Natural killer cell (primary cell): ENCODE results near the gene CARD19. TPM values are rescaled to one million over a fixed set of nuclear protein-coding genes. Genes with fewer than 3 reads are reported as not detected.
A peak's percentile ranks its signal among the peaks of the same experiment; 100 is the strongest.

Experiments
- ATAC-seq, 3 donors: fragments of 150-1000 bp in 2 of 3; fragments of 200-7000 bp in 1 of 3; cut with Tn5 transposase; 1 replicate in 1 of 3; 2 replicates in 2 of 3; pipeline ENCODE4 v1.10.0; 2021; ENCODE audit warnings: mild to moderate bottlenecking in 2 of 3, moderate library complexity in 2 of 3
- DNase-seq, 2 donors: peaks; one replicate each; pipeline versions ENCODE4 v3.0.0 to v3.0.0-alpha.2; 2013 to 2021; ENCODE audit warnings: mixed read lengths in 1 of 2
- H3K27ac ChIP-seq: one replicate; pipeline ENCODE4 v1.5.1; 2013; ENCODE audit warnings: mild to moderate bottlenecking, low read length
- H3K27me3 ChIP-seq: one replicate; pipeline ENCODE4 v1.6.1; 2013; ENCODE audit warnings: low read length; ENCODE audit not compliant: control insufficient read depth, insufficient read depth
- H3K36me3 ChIP-seq: one replicate; pipeline ENCODE4 v1.6.1; 2013; ENCODE audit warnings: low read length; ENCODE audit not compliant: control insufficient read depth, insufficient read depth
- H3K4me1 ChIP-seq: one replicate; pipeline ENCODE4 v1.6.1; 2013; ENCODE audit warnings: low read length; ENCODE audit not compliant: control insufficient read depth, insufficient read depth
- H3K4me3 ChIP-seq: one replicate; pipeline ENCODE4 v1.5.1; 2013; ENCODE audit warnings: low read length
- H3K9me3 ChIP-seq: one replicate; pipeline ENCODE4 v1.6.1; 2013; ENCODE audit warnings: low read length; ENCODE audit not compliant: control insufficient read depth, insufficient read depth
- H3K27ac Mint-ChIP-seq, 2 donors: one replicate each; pipeline ENCODE4 v1.8.0; 2022; ENCODE audit warnings: mild to moderate bottlenecking in 2 of 2, mixed read lengths in 2 of 2, moderate library complexity in 1 of 2
- H3K27me3 Mint-ChIP-seq, 2 donors: one replicate each; pipeline ENCODE4 v1.8.0; 2022; ENCODE audit warnings: low read depth in 2 of 2, mixed read lengths in 2 of 2
- H3K36me3 Mint-ChIP-seq: one replicate; pipeline ENCODE4 v1.8.0; 2022; ENCODE audit warnings: mixed read lengths
- H3K4me1 Mint-ChIP-seq, 2 donors: one replicate each; pipeline ENCODE4 v1.8.0; 2022; ENCODE audit warnings: mixed read lengths in 2 of 2
- H3K4me3 Mint-ChIP-seq: one replicate; pipeline ENCODE4 v1.8.0; 2022; ENCODE audit warnings: mild to moderate bottlenecking, moderate library complexity, mixed read lengths
- H3K9me3 Mint-ChIP-seq, 2 donors: one replicate each; pipeline ENCODE4 v1.8.0; 2022; ENCODE audit warnings: mixed read lengths in 2 of 2
- WGBS: methylation state at CpG from one replicate; pipeline ENCODE4 v1.1.7; 2013; ENCODE audit warnings: missing lambda C conversion rate; ENCODE audit not compliant: insufficient coverage; 5-methylcytosine and 5-hydroxymethylcytosine counted together
- intact Hi-C: fragments of 100-400 bp; cut with micrococcal nuclease; formaldehyde crosslinking; loops from one replicate; pipeline ENCODE4 v1.14.2; 2022
- total RNA-seq, 4 donors: library from RNA; stranded (reverse); fragments of 120-200 nt in 1 of 4; gene quantifications; one replicate each; pipeline versions ENCODE4 v1.2.3 to v1.2.4, GENCODE V29; 2013 to 2022
- TF ChIP-seq, protein P1 (sequence below): fragments of 200-600 bp; IDR thresholded peaks from one replicate; pipeline ENCODE4 v1.8.0; 2022; ENCODE audit warnings: antibody characterized with exemption

CARD19 gene
- total RNA-seq, 3 donors from 2014 or later (not counting 1 experiment from before 2014, with no cell fraction given), result 30.7 to 49.1 (median 42.6) TPM

DNA sequence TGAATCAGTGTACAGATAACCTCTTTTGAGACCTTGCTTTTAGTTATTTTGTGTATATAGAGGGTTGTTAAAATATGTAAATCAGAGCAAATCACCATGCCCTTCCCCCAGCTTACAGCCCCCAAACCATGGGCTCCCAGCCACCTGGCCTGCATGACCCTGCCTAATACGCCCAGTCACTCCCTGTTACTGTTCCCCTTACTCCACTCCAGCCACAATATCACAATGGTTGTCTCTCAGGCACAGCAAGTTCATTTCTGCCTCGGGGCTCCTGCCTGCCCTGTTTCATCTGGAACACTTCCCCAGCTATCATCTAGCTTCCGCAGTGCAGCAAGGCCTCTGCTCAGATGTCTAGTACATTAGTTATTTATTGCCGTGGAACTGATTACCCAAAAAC, 5.0 kb upstream of the CARD19 start:
- Histone ChIP-seq H3K27ac (no peak overlapping the region), H3K36me3 (no peaks in the 10 kb centered on the region), H3K27me3 (no peaks in the 10 kb centered on the region), H3K4me1 (peaks cover 32% of the 10 kb centered on the region), H3K9me3 (no peaks in the 10 kb centered on the region), H3K4me3 (no peak overlapping the region)
- TF ChIP-seq, protein P1, sequence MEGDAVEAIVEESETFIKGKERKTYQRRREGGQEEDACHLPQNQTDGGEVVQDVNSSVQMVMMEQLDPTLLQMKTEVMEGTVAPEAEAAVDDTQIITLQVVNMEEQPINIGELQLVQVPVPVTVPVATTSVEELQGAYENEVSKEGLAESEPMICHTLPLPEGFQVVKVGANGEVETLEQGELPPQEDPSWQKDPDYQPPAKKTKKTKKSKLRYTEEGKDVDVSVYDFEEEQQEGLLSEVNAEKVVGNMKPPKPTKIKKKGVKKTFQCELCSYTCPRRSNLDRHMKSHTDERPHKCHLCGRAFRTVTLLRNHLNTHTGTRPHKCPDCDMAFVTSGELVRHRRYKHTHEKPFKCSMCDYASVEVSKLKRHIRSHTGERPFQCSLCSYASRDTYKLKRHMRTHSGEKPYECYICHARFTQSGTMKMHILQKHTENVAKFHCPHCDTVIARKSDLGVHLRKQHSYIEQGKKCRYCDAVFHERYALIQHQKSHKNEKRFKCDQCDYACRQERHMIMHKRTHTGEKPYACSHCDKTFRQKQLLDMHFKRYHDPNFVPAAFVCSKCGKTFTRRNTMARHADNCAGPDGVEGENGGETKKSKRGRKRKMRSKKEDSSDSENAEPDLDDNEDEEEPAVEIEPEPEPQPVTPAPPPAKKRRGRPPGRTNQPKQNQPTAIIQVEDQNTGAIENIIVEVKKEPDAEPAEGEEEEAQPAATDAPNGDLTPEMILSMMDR, result no peak
- 96% methylated on average over 4 of the region's 4 CpGs for WGBS
- H3K4me3 Mint-ChIP-seq, result no peak overlapping the region
- H3K27me3 Mint-ChIP-seq, result peaks cover 0 to 10% of the 10 kb centered on the region in 2 donors
- no peaks in the 10 kb centered on the region for H3K36me3 Mint-ChIP-seq
- H3K9me3 Mint-ChIP-seq, result no peaks in the 10 kb centered on the region
- intact Hi-C loops, result no loop called here
- DNase-seq, result no peak
- peaks cover 9 to 31% of the 10 kb centered on the region in 2 donors for H3K4me1 Mint-ChIP-seq
- no peak for ATAC-seq
- no peak overlapping the region for H3K27ac Mint-ChIP-seq

DNA sequence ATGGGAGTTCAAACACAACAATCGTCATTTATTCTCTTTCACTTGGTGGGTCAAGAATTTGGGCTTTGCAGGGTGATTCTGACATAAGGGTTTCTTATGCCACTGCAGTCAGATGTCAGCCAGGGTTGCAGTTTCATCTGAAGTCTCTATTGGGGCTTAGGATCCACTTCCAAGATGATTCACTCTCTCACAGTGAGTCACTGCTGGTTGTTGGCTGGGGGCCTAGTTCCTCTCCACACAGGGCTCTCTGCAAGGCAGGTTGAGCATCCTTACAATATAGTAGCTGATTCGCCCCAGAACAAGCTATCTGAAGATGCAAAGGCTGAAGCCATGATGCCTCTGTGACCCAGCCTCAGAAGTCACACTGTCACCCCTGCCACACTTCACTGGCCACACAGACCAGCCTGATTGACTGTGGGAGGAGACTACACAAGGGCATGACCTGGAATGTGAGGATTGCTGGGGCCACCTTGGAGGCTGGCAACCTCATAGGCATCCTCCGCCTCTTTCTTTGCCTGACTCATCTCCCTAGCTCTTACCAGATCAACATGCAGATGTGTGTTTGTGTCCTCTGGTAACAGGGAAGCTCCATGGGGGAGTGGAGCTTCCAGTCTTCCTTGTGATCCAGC, 4.5 kb upstream of the CARD19 start:
- TF ChIP-seq, protein P1, result no peak
- Histone ChIP-seq H3K9me3 (no peaks in the 10 kb centered on the region), H3K27me3 (no peaks in the 10 kb centered on the region), H3K4me3 (no peak overlapping the region), H3K27ac (no peak overlapping the region), H3K4me1 (peaks cover 34% of the 10 kb centered on the region), H3K36me3 (no peaks in the 10 kb centered on the region)
- H3K36me3 Mint-ChIP-seq, result no peaks in the 10 kb centered on the region
- intact Hi-C loops, result no loop called here
- ATAC-seq (no peak), DNase-seq (no peak)
- H3K9me3 Mint-ChIP-seq, result no peaks in the 10 kb centered on the region
- WGBS, result 91% methylated on average over 2 of the region's 3 CpGs
- peak overlapping the region in 1 of 2 donors; percentile 31 for H3K27ac Mint-ChIP-seq
- H3K27me3 Mint-ChIP-seq, result peaks cover 0 to 8% of the 10 kb centered on the region in 2 donors
- H3K4me1 Mint-ChIP-seq, result peaks cover 9 to 29% of the 10 kb centered on the region in 2 donors
- H3K4me3 Mint-ChIP-seq, result no peak overlapping the region

DNA sequence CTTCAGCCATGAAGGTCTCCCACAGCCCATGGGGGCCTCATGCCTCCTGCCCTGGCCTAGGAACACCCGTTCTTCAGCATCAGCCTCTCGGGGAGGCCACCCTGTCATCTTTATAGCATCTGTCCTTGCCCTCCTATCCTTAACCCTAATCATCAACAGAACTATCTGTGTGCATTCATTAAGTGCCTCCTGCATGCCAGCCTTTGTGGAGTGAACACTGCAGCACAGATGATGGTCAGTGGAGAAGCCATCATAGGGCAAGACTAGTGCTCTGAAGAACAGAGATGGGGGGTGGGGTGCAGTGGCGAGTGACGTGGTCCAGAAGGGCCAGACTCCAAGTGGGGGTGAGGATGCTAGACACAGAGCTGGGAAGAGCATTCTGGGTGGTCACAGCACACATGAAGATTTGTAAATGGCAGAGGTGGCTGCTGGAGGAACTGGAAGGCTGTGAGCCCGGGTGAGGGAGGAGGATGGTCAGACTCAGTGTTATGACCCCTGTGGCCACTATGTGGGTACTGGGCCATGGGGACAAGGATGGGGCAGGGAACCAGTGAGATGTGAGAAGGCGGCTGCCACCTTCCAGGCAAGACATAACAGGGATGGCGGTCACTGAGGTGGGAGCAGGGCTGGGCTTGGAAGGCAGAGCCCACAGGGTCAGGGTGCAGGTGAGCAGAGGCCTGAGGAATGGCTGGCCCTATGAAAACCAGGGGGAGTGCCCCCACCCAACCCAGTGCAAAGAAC, 3.6 kb upstream of the CARD19 start:
- Mint-ChIP-seq H3K27ac (peak overlapping the region in 1 of 2 donors; percentile 31), H3K36me3 (no peaks in the 10 kb centered on the region), H3K9me3 (no peaks in the 10 kb centered on the region), H3K4me3 (no peak overlapping the region), H3K27me3 (peaks cover 0 to 5% of the 10 kb centered on the region in 2 donors), H3K4me1 (peaks cover 16 to 34% of the 10 kb centered on the region in 2 donors)
- Histone ChIP-seq H3K36me3 (no peaks in the 10 kb centered on the region), H3K9me3 (no peaks in the 10 kb centered on the region), H3K4me3 (no peak overlapping the region), H3K4me1 (peaks cover 42% of the 10 kb centered on the region), H3K27me3 (no peaks in the 10 kb centered on the region), H3K27ac (no peak overlapping the region)
- intact Hi-C loops, result no loop called here
- ATAC-seq, result no peak
- DNase-seq, result no peak
- 88% methylated on average over 7 of the region's 7 CpGs for WGBS
- TF ChIP-seq, protein P1, result no peak
